RKO (cell line): ENCODE data around the gene OR13J1.

Source experiments
- DNase-seq: peaks from one replicate; pipeline ENCODE4 v3.0.0-alpha.2; 2016; ENCODE audit warnings: low spot score

OR13J1 gene

GRCh38 chr9:35834260-35835215, 35.7 kb downstream of the OR13J1 start:
- no peak for DNase-seq

DNA sequence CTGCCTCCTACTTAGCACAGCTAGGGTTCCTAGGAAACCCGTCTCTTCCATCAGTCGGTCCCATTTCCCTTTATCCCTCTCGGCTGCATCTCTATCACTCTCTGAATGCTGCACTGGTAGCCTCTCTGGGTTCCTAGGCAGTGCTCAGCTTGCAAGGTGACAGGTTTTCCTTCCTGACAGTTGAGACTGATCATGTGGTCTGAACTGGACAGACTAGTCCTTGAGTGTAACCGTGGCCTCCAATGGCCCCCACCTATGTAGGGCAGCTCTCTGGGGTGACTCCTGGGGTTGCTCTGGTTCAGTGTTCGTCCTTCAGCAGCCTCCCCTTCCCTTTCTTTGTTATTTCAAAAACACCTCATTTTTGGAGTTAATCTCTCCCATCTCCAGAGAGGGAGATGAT, 37.4 kb downstream of the OR13J1 start:
- no peak for DNase-seq

DNA sequence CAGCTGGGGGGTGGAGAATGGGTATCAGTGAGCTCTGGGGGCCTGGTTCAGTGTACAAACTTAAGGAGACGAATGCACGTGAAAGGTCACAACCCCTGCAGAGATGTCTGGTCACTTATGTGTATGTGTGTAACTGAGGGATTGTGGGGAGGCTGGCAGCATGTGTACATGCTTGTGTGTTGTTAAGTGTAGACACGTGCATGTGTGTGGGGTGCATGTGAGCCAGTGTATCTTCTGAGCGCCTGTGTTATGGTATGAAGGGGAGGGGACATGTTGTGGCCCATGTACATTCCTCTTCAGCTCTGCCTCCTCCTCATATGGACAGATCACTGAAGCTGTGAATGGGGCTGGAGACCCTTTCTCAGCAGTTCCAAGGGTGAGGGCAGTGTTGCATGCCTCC, 39.2 kb downstream of the OR13J1 start:
- no peak for DNase-seq

DNA sequence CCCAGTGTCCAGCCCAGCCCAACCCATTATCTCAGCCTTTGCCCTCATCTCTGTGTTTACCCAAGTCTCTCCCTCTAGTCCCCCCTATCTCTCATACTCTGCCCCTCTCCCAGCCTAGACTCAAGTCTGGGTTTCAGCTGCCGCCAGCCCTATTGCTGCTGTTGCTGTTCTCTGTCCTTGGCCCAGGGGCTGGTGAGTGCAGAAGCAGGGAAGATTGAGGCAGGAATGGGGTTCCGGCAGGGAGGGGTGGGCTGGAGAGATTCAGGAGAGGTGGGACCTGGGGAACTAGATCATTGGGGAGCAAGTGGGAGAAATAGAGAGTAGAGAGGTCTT, 40.5 kb downstream of the OR13J1 start:
- no peak for DNase-seq

- DNase-seq = peak; percentile 91
Observed at GRCh38 chr9:35829084-35829763, 41.0 kb downstream of the OR13J1 start, which contains the start of gene TMEM8B. Gene TMEM8B (plus strand): TSS chr9:35829228. CDS start chr9:35829448, 220 bp downstream.

DNA sequence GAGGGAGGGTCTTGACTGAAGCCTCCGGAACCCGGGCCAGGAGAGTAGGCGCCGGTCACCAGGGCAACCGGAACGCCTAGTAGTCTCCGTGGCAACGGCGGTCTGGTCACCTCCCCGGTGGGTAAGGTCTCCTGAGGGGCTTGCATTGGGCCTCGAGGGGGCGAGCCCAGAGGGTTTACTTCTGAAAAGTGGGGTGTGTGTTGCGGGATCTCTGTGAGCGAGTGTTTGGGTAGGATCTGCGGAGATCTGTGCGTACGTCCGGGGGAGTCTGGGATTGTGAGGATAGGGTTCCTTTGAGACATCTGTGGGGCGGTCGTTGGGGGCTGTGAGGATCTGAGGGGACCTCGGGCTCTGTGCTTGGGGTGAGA, 41.5 kb downstream of the OR13J1 start, which contains the start of gene FAM221B:
Gene FAM221B, minus strand, starts transcription at position 17 of the 368 bp plus-strand sequence. CDS start 2,571 bp downstream, outside the sequence.
- DNase-seq = no peak

GRCh38 chr9:35827486-35827885, 42.7 kb downstream of the OR13J1 start:
- DNase-seq = peak; percentile 33

DNA sequence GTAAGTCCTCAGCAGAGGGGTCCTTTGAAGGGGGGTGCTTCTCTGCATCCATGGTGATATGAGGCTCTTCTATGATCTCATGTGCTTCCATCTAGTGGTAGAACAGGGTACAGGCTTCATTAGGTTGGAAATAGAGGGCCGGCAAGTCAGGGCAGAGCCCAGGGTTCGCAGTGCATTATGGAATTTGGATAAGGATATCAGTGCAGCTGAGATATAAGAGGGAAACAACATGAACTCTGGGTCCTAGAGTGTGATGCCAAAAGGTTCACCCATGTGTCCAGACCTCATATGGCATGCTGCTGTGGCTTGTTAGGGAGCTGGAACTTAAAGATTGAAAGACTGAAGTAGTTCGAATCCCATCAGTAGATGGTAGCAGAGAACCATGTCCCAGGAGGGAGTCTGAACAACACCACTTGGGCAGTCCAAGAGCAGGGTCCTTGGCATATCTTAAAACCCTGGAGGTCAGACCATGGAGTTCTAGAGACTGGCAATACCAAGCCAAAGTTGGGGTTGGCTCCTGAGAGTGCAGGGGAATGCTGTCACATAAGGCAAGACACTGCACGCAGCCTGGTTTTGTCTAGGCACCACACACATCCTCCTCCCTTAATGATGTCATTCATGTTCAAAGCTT, 44.0 kb downstream of the OR13J1 start:
- peak; percentile 57 for DNase-seq

DNA sequence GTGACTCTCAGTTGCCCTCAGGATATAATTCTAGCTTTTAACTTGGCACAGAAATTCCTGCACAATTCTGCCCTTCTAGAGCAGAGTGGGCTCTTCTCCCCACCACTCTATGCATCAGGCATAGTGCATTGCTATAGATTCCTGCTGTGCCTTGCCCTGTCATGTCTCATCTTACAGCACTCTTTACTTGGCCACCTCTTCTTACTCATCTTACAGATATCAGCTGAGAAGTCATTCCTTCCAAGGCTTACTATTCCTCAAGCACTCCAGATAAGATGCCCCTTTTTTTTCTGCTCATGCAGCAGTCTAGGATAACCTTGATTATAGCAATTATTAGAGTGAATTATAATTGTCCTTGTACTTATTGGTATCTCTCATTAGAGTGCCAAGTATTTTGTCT, 47.3 kb downstream of the OR13J1 start:
- DNase-seq = no peak

DNA sequence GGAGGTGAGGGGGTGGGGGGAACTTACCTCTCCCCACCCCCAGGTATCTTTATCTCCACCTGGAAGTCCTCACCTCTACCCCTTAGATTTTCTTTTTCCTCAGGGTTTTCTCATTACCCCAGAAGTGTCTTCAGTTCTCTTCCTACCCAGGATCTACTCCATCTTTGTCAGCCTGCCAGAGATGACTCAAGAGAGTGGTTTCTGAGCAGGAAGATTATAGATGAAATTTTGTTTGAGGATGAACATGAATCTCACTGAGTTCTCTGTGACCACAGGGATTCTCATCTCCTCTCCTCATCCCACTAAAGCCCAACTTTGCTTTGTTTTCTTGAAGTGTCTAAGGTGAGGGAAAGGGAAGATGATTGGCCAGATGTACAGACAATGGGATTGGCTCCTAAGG, 50.1 kb downstream of the OR13J1 start:
- peak; percentile 35 for DNase-seq
